MM.1S (cell line): Measurements from ENCODE around the gene KCNH1.

Experiments used
- CTCF ChIP-seq: fragments of 300-600 bp; sonication (generic); IDR thresholded peaks from 2 replicates; pipeline ENCODE4 v1.5.1; 2016; ENCODE audit warnings: antibody characterized with exemption, low read length, mixed read lengths
- EZH2 ChIP-seq: fragments of 300-600 bp; sonication (generic); optimal IDR thresholded peaks from 2 replicates; pipeline ENCODE3; 2017; ENCODE audit warnings: low read depth, mild to moderate bottlenecking, antibody characterized with exemption, low read length, mixed read lengths
- EZH2phosphoT487 ChIP-seq: fragments of 300-600 bp; sonication (generic); IDR thresholded peaks from 2 replicates; pipeline ENCODE4 v1.6.1; 2018; ENCODE audit warnings: antibody characterized with exemption, low read length

GRCh38 chr1:210915890-210916507, 217.9 kb downstream of the KCNH1 start:
- TF ChIP-seq CTCF (no peak), EZH2 (no peak), EZH2phosphoT487 (no peak)
